ENCODE data around the gene IQSEC3. TPM values are rescaled to one million over a fixed set of nuclear protein-coding genes. Genes with fewer than 3 reads are reported as not detected.

The IQSEC3 gene
- polyA plus RNA-seq, 2 donors = 0.13 to 0.14 TPM

GRCh38 chr12:155646-156045, 89.1 kb downstream of the IQSEC3 start:
- H3K4me1 ChIP-seq (ENCODE audit: control insufficient read depth in 2 of 2, insufficient read depth in 2 of 2, low read length in 1 of 2) = no peaks in the 10 kb centered on the region
- H3K27ac ChIP-seq (ENCODE audit: low read depth in 2 of 2, low read length in 1 of 2) = no peak overlapping the region
- H3K36me3 ChIP-seq (ENCODE audit: control insufficient read depth in 2 of 2, insufficient read depth in 2 of 2, low read length in 1 of 2) = no peaks in the 10 kb centered on the region
- H3K27me3 ChIP-seq (ENCODE audit: control insufficient read depth in 1 of 2, insufficient read depth in 2 of 2, low read length in 2 of 2) = no peaks in the 10 kb centered on the region
- no peaks in the 10 kb centered on the region for H3K9me3 ChIP-seq (ENCODE audit: control insufficient read depth in 2 of 2, insufficient read depth in 1 of 2, low read depth in 1 of 2, low read length in 1 of 2)
- 83 to 85% methylated on average over 8 of the region's 8 CpGs for WGBS, 2 donors
- H3K4me3 ChIP-seq (ENCODE audit: low read depth in 1 of 2, low read length in 2 of 2) = no peak overlapping the region

GRCh38 chr12:156945-157344, 90.4 kb downstream of the IQSEC3 start:
- Histone ChIP-seq H3K4me1 (ENCODE audit: control insufficient read depth in 2 of 2, insufficient read depth in 2 of 2, low read length in 1 of 2) (no peaks in the 10 kb centered on the region), H3K9me3 (ENCODE audit: control insufficient read depth in 2 of 2, insufficient read depth in 1 of 2, low read depth in 1 of 2, low read length in 1 of 2) (no peaks in the 10 kb centered on the region), H3K27ac (ENCODE audit: low read depth in 2 of 2, low read length in 1 of 2) (no peak overlapping the region), H3K27me3 (ENCODE audit: control insufficient read depth in 1 of 2, insufficient read depth in 2 of 2, low read length in 2 of 2) (no peaks in the 10 kb centered on the region), H3K4me3 (ENCODE audit: low read depth in 1 of 2, low read length in 2 of 2) (no peak overlapping the region), H3K36me3 (ENCODE audit: control insufficient read depth in 2 of 2, insufficient read depth in 2 of 2, low read length in 1 of 2) (no peaks in the 10 kb centered on the region)
- 88 to 89% methylated on average over 13 of the region's 13 CpGs for WGBS, 2 donors

- 91 to 95% methylated on average over 12 of the region's 12 CpGs for whole genome bisulfite sequencing, 2 donors
Observed at GRCh38 chr12:157644-158043, 91.1 kb downstream of the IQSEC3 start.

GRCh38 chr12:159156-159782, 92.7 kb downstream of the IQSEC3 start:
- Histone ChIP-seq H3K4me3 (ENCODE audit: low read depth in 1 of 2, low read length in 2 of 2) (no peak overlapping the region), H3K4me1 (ENCODE audit: control insufficient read depth in 2 of 2, insufficient read depth in 2 of 2, low read length in 1 of 2) (no peaks in the 10 kb centered on the region), H3K9me3 (ENCODE audit: control insufficient read depth in 2 of 2, insufficient read depth in 1 of 2, low read depth in 1 of 2, low read length in 1 of 2) (no peaks in the 10 kb centered on the region), H3K27ac (ENCODE audit: low read depth in 2 of 2, low read length in 1 of 2) (no peak overlapping the region), H3K27me3 (ENCODE audit: control insufficient read depth in 1 of 2, insufficient read depth in 2 of 2, low read length in 2 of 2) (no peaks in the 10 kb centered on the region), H3K36me3 (ENCODE audit: control insufficient read depth in 2 of 2, insufficient read depth in 2 of 2, low read length in 1 of 2) (no peaks in the 10 kb centered on the region)
- WGBS, 2 donors = 68 to 74% methylated on average over 7 of the region's 7 CpGs

More at GRCh38 chr12:157644-158043, 91.1 kb downstream of the IQSEC3 start:
- Histone ChIP-seq H3K4me3 (ENCODE audit: low read depth in 1 of 2, low read length in 2 of 2) (no peak overlapping the region), H3K4me1 (ENCODE audit: control insufficient read depth in 2 of 2, insufficient read depth in 2 of 2, low read length in 1 of 2) (no peaks in the 10 kb centered on the region), H3K9me3 (ENCODE audit: control insufficient read depth in 2 of 2, insufficient read depth in 1 of 2, low read depth in 1 of 2, low read length in 1 of 2) (no peaks in the 10 kb centered on the region), H3K27me3 (ENCODE audit: control insufficient read depth in 1 of 2, insufficient read depth in 2 of 2, low read length in 2 of 2) (no peaks in the 10 kb centered on the region), H3K27ac (ENCODE audit: low read depth in 2 of 2, low read length in 1 of 2) (no peak overlapping the region), H3K36me3 (ENCODE audit: control insufficient read depth in 2 of 2, insufficient read depth in 2 of 2, low read length in 1 of 2) (no peaks in the 10 kb centered on the region)

GRCh38 chr12:160858-161257, 94.3 kb downstream of the IQSEC3 start:
- WGBS, 2 donors = 67 to 68% methylated on average over 9 of the region's 9 CpGs
- H3K27ac ChIP-seq (ENCODE audit: low read depth in 2 of 2, low read length in 1 of 2) = no peak overlapping the region
- H3K9me3 ChIP-seq (ENCODE audit: control insufficient read depth in 2 of 2, insufficient read depth in 1 of 2, low read depth in 1 of 2, low read length in 1 of 2) = no peaks in the 10 kb centered on the region
- H3K4me1 ChIP-seq (ENCODE audit: control insufficient read depth in 2 of 2, insufficient read depth in 2 of 2, low read length in 1 of 2) = no peaks in the 10 kb centered on the region
- no peaks in the 10 kb centered on the region for H3K27me3 ChIP-seq (ENCODE audit: control insufficient read depth in 1 of 2, insufficient read depth in 2 of 2, low read length in 2 of 2)
- H3K36me3 ChIP-seq (ENCODE audit: control insufficient read depth in 2 of 2, insufficient read depth in 2 of 2, low read length in 1 of 2) = no peaks in the 10 kb centered on the region
- no peak overlapping the region for H3K4me3 ChIP-seq (ENCODE audit: low read depth in 1 of 2, low read length in 2 of 2)

DNA sequence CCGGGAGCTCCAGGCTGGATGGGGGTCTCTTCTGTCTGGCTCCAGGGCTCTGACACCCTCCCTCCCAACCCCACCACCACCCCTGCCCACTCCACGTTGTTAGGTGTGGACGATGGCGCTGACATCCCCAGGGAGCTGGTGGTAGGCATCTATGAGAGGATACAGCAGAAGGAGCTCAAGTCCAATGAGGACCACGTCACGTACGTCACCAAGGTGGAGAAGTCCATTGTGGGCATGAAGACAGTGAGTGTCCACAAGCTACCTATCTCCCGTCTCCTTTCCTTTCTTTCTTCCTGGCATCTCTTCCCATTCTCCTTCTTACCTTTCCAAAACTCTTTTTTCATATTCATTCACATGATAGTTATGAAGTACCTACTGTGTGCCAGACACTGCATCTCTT, 95.3 kb downstream of the IQSEC3 start:
- Histone ChIP-seq H3K27ac (ENCODE audit: low read depth in 2 of 2, low read length in 1 of 2) (no peak overlapping the region), H3K9me3 (ENCODE audit: control insufficient read depth in 2 of 2, insufficient read depth in 1 of 2, low read depth in 1 of 2, low read length in 1 of 2) (no peaks in the 10 kb centered on the region), H3K27me3 (ENCODE audit: control insufficient read depth in 1 of 2, insufficient read depth in 2 of 2, low read length in 2 of 2) (no peaks in the 10 kb centered on the region), H3K4me3 (ENCODE audit: low read depth in 1 of 2, low read length in 2 of 2) (no peak overlapping the region), H3K36me3 (ENCODE audit: control insufficient read depth in 2 of 2, insufficient read depth in 2 of 2, low read length in 1 of 2) (no peaks in the 10 kb centered on the region), H3K4me1 (ENCODE audit: control insufficient read depth in 2 of 2, insufficient read depth in 2 of 2, low read length in 1 of 2) (no peaks in the 10 kb centered on the region)
- 89 to 93% methylated on average over 8 of the region's 8 CpGs for WGBS, 2 donors

GRCh38 chr12:162467-163307, 96.1 kb downstream of the IQSEC3 start:
- no peaks in the 10 kb centered on the region for H3K4me1 ChIP-seq (ENCODE audit: control insufficient read depth in 2 of 2, insufficient read depth in 2 of 2, low read length in 1 of 2)
- no peak overlapping the region for H3K27ac ChIP-seq (ENCODE audit: low read depth in 2 of 2, low read length in 1 of 2)
- no peaks in the 10 kb centered on the region for H3K36me3 ChIP-seq (ENCODE audit: control insufficient read depth in 2 of 2, insufficient read depth in 2 of 2, low read length in 1 of 2)
- H3K9me3 ChIP-seq (ENCODE audit: control insufficient read depth in 2 of 2, insufficient read depth in 1 of 2, low read depth in 1 of 2, low read length in 1 of 2) = no peaks in the 10 kb centered on the region
- 62 to 68% methylated on average over 17 to 18 of the region's 18 CpGs for WGBS, 2 donors
- no peaks in the 10 kb centered on the region for H3K27me3 ChIP-seq (ENCODE audit: control insufficient read depth in 1 of 2, insufficient read depth in 2 of 2, low read length in 2 of 2)
- H3K4me3 ChIP-seq (ENCODE audit: low read depth in 1 of 2, low read length in 2 of 2) = no peak overlapping the region

DNA sequence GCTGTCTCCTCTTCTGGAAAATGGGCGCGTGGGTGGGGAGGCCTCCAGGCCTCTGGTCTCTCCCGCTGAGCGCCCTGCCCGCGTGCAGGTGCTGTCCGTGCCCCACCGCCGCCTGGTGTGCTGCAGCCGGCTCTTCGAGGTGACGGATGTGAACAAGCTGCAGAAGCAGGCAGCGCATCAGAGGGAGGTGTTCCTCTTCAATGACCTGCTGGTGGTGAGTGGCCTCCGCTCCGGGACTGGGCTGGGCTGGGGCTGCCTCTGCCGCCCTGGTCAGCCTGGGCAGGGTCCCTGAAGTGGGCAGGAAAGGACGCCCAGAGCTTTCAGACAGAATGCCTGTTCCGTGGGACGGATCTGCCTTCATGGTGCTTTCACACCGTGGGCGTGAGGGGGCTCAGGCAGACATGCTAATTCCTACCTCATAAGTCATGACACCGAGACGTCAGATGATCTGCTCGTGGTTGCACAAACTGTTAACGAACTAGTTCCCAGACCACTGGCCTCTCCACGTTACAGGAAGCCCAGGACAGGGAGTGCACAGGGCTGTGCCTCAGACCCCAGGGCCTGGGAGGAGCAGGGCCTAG, 96.9 kb downstream of the IQSEC3 start:
- H3K36me3 ChIP-seq (ENCODE audit: control insufficient read depth in 2 of 2, insufficient read depth in 2 of 2, low read length in 1 of 2) = no peaks in the 10 kb centered on the region
- H3K27ac ChIP-seq (ENCODE audit: low read depth in 2 of 2, low read length in 1 of 2) = no peak overlapping the region
- no peak overlapping the region for H3K4me3 ChIP-seq (ENCODE audit: low read depth in 1 of 2, low read length in 2 of 2)
- no peaks in the 10 kb centered on the region for H3K9me3 ChIP-seq (ENCODE audit: control insufficient read depth in 2 of 2, insufficient read depth in 1 of 2, low read depth in 1 of 2, low read length in 1 of 2)
- H3K27me3 ChIP-seq (ENCODE audit: control insufficient read depth in 1 of 2, insufficient read depth in 2 of 2, low read length in 2 of 2) = no peaks in the 10 kb centered on the region
- WGBS, 2 donors = 89% methylated on average over 26 of the region's 26 CpGs
- no peaks in the 10 kb centered on the region for H3K4me1 ChIP-seq (ENCODE audit: control insufficient read depth in 2 of 2, insufficient read depth in 2 of 2, low read length in 1 of 2)

- H3K36me3 ChIP-seq (ENCODE audit: control insufficient read depth in 2 of 2, insufficient read depth in 2 of 2, low read length in 1 of 2) = no peaks in the 10 kb centered on the region
- no peak overlapping the region for H3K4me3 ChIP-seq (ENCODE audit: low read depth in 1 of 2, low read length in 2 of 2)
- H3K4me1 ChIP-seq (ENCODE audit: control insufficient read depth in 2 of 2, insufficient read depth in 2 of 2, low read length in 1 of 2) = no peaks in the 10 kb centered on the region
- no peak overlapping the region for H3K27ac ChIP-seq (ENCODE audit: low read depth in 2 of 2, low read length in 1 of 2)
- H3K9me3 ChIP-seq (ENCODE audit: control insufficient read depth in 2 of 2, insufficient read depth in 1 of 2, low read depth in 1 of 2, low read length in 1 of 2) = no peaks in the 10 kb centered on the region
- H3K27me3 ChIP-seq (ENCODE audit: control insufficient read depth in 1 of 2, insufficient read depth in 2 of 2, low read length in 2 of 2) = no peaks in the 10 kb centered on the region
- WGBS, 2 donors = 60 to 66% methylated on average over 7 of the region's 7 CpGs
Observed at GRCh38 chr12:164207-164606, 97.6 kb downstream of the IQSEC3 start.

All from esophagus (tissue), 2 donors.